ENCODE measurements around the gene PAK4. TPM values are rescaled to one million over a fixed set of nuclear protein-coding genes. Genes with fewer than 3 reads are reported as not detected.

The PAK4 gene
- total RNA-seq, 2 experiments from 2014 or later: 13.2 to 16.2 TPM

GRCh38 chr19:39224910-39225309 lies 99.3 kb downstream of the PAK4 start:
- H3K4me1 Mint-ChIP-seq: no peaks in the 10 kb centered on the region
- no peak for DNase-seq
- H3K36me3 Mint-ChIP-seq: no peaks in the 10 kb centered on the region
- no peaks in the 10 kb centered on the region for H3K9me3 Mint-ChIP-seq
- H3K27me3 Mint-ChIP-seq: peaks cover 23% of the 10 kb centered on the region
- no peak overlapping the region for H3K27ac Mint-ChIP-seq
- H3K4me3 Mint-ChIP-seq: no peak overlapping the region

Other genes starting within 250 kb of the PAK4 start
- gene RINL, start 247.5 kb upstream of the PAK4 start, total RNA-seq: 10 to 100 TPM; 74.0 to 75.0 TPM
- 10 to 100 TPM; 19.4 to 21.2 TPM for gene SIRT2, start 226.2 kb upstream of the PAK4 start, total RNA-seq
- gene NFKBIB, start 225.8 kb upstream of the PAK4 start, total RNA-seq: 10 to 100 TPM; 85.7 to 86.2 TPM
- 1 to 10 TPM in 1 of 2 experiments, under 1 TPM in 1; 0.96 to 1.5 TPM for gene CCER2, start 213.6 kb upstream of the PAK4 start, total RNA-seq
- gene SARS2, start 195.0 kb upstream of the PAK4 start, total RNA-seq: 10 to 100 TPM; 39.8 to 43.2 TPM
- 100 to 1,000 TPM; 114 to 124 TPM for gene MRPS12, start 194.8 kb upstream of the PAK4 start, total RNA-seq
- not detected for gene FBXO17, start 150.0 kb upstream of the PAK4 start, total RNA-seq
- gene FBXO27, start 93.2 kb upstream of the PAK4 start, total RNA-seq: 1 to 10 TPM; 1.3 to 1.7 TPM
- gene ACP7, start 41.4 kb upstream of the PAK4 start, total RNA-seq: not detected
- not detected for gene NCCRP1, start 71.2 kb downstream of the PAK4 start, total RNA-seq
- gene SYCN, start 78.5 kb downstream of the PAK4 start, total RNA-seq: not detected
- not detected for gene IFNL3, start 119.2 kb downstream of the PAK4 start, total RNA-seq
- under 1 TPM; 0.14 to 0.25 TPM for gene IFNL4, start 123.1 kb downstream of the PAK4 start, total RNA-seq
- not detected for gene IFNL2, start 142.6 kb downstream of the PAK4 start, total RNA-seq
- not detected for gene IFNL1, start 170.6 kb downstream of the PAK4 start, total RNA-seq
- 1 to 10 TPM; 4.6 to 5.1 TPM for gene LRFN1, start 195.1 kb downstream of the PAK4 start, total RNA-seq
- 100 to 1,000 TPM; 232 to 240 TPM for gene GMFG, start 210.3 kb downstream of the PAK4 start, total RNA-seq
- gene SAMD4B, start 216.6 kb downstream of the PAK4 start, total RNA-seq: 10 to 100 TPM; 36.2 to 36.5 TPM